Measurements from ENCODE around the gene COQ3. TPM values are rescaled to one million over a fixed set of nuclear protein-coding genes. Genes with fewer than 3 reads are reported as not detected.

Gene COQ3
- total and polyA plus RNA-seq, 2 of the 4 experiments (the other 2 are of a cell fraction): 8.2 to 8.9 TPM

DNA sequence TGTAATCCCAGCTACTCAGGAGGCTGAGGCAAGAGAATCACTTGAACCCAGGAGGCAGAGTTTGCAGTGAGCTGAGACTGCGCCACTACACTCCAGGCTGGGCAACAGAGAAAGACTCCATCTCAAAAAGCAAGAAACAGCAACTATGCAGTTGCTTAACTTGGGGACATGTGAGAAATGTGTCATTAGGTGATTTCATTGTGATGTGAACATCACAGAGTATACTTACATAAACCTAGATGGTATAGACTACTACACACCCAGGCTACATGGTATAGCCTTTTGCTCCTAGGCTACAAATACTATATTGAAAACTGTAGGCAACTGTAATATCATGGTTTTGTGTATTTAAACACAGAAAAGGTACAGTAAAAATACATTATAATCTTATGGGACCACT, 3.3 kb upstream of the COQ3 start:
- H2BK120ac ChIP-seq (ENCODE audit: low read depth, low read length): no peak overlapping the region
- H4K91ac ChIP-seq (ENCODE audit: insufficient read depth, low read depth, low read length): no peak overlapping the region
- no peak overlapping the region for H2BK20ac ChIP-seq (ENCODE audit: low read depth, low read length)
- H2BK15ac ChIP-seq (ENCODE audit: low read depth, low read length): no peak overlapping the region
- no peak overlapping the region for H3K4me3 ChIP-seq (ENCODE audit: insufficient read depth, low read depth, low read length)
- H2AFZ ChIP-seq (replicated peaks; ENCODE audit: low read length, poor library complexity): no peak overlapping the region
- H2AK9ac ChIP-seq (replicated peaks; ENCODE audit: low read depth, low read length, poor library complexity): no peak overlapping the region
- ATAC-seq (ENCODE audit: low read depth) (no peak), DNase-seq (no peak)
- no peak overlapping the region for H4K5ac ChIP-seq (ENCODE audit: low read depth, low read length)
- no peaks in the 10 kb centered on the region for H3K9me1 ChIP-seq (ENCODE audit: insufficient read depth, low read length)
- no peak overlapping the region for H3K9ac ChIP-seq (ENCODE audit: low read depth, low read length)
- POLR2A ChIA-PET (ENCODE audit: unreplicated experiment): no interaction called here
- no peak overlapping the region for H3K4ac ChIP-seq (ENCODE audit: low read depth, low read length)
- no peak overlapping the region for H3K56ac ChIP-seq (ENCODE audit: extremely low read depth, insufficient read depth, low read length)
- no TSS peak for BruUV-seq (replicated peaks)
- H2AK5ac ChIP-seq (ENCODE audit: low read depth, low read length): no peak overlapping the region
- peaks cover 14% of the 10 kb centered on the region for H3K36me3 ChIP-seq (ENCODE audit: control insufficient read depth, insufficient read depth, low read length)
- CTCF ChIA-PET: interaction anchor here (0.7 kb wide), 1 partner anchor 13 kb away, joined by 8 read pairs; no protein-coding TSS in a partner anchor
- peaks cover 0 to 1% of the 10 kb centered on the region in 2 experiments; a peak in 2 of 4 replicates for H3K79me1 ChIP-seq (ENCODE audit: low read depth in 1 of 2, low read length in 2 of 2)
- dilution Hi-C loops (cut with HindIII; ENCODE audit: low sequenced_read_pairs, unreplicated experiment) (no loop called here), in situ Hi-C loops (cut with MboI; ENCODE audit: low sequenced_read_pairs) (no loop called here), intact Hi-C loops (cut with micrococcal nuclease) (loop anchor here (2.0 kb wide), 1 partner anchor 14 kb away; no protein-coding TSS in a partner anchor)
- H3K4me1 ChIP-seq (ENCODE audit: control insufficient read depth, insufficient read depth, low read length): no peaks in the 10 kb centered on the region
- no peak overlapping the region for H3K14ac ChIP-seq (replicated peaks; ENCODE audit: low read depth, low read length)
- no CpG with 5 or more reads among the region's 1 CpG for WGBS, 2 experiments (ENCODE audit: extremely low coverage in 2 of 2, insufficient read length in 1 of 2)
- H3K18ac ChIP-seq (ENCODE audit: low read depth, low read length): no peak overlapping the region
- H3K4me2 ChIP-seq (ENCODE audit: low read depth, low read length): no peak overlapping the region
- no peak overlapping the region for H3K23ac ChIP-seq (ENCODE audit: low read depth, low read length)
- no peaks in the 10 kb centered on the region for H4K20me1 ChIP-seq (ENCODE audit: insufficient read depth, low read length)
- no peak overlapping the region for H3K27ac ChIP-seq (ENCODE audit: insufficient read depth, low read length)
- no peak overlapping the region for H4K8ac ChIP-seq (ENCODE audit: low read depth in 2 of 2, low read length in 2 of 2)
- no peak for TF ChIP-seq POLR2A (IDR thresholded peaks at IDR 0.05; ENCODE audit: low read depth, low read length)
- TF ChIP-seq FOS (IDR thresholded peaks at IDR 0.05; ENCODE audit: low read depth, low read length): no peak
- TF ChIP-seq RCOR1 (IDR thresholded peaks at IDR 0.05; ENCODE audit: insufficient replicate concordance, low read length): no peak
- TF ChIP-seq BHLHE40 (IDR thresholded peaks at IDR 0.05; ENCODE audit: low read depth, low read length): no peak
- TF ChIP-seq, protein P1, sequence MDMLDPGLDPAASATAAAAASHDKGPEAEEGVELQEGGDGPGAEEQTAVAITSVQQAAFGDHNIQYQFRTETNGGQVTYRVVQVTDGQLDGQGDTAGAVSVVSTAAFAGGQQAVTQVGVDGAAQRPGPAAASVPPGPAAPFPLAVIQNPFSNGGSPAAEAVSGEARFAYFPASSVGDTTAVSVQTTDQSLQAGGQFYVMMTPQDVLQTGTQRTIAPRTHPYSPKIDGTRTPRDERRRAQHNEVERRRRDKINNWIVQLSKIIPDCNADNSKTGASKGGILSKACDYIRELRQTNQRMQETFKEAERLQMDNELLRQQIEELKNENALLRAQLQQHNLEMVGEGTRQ (IDR thresholded peaks at IDR 0.05; ENCODE audit: low read depth, low read length): no peak
- TF ChIP-seq CHD1 (IDR thresholded peaks at IDR 0.05; ENCODE audit: low read depth, low read length): no peak
- no peak for TF ChIP-seq NFE2L2 (IDR thresholded peaks at IDR 0.05; ENCODE audit: low read depth, low read length)
- TF ChIP-seq, protein P2, sequence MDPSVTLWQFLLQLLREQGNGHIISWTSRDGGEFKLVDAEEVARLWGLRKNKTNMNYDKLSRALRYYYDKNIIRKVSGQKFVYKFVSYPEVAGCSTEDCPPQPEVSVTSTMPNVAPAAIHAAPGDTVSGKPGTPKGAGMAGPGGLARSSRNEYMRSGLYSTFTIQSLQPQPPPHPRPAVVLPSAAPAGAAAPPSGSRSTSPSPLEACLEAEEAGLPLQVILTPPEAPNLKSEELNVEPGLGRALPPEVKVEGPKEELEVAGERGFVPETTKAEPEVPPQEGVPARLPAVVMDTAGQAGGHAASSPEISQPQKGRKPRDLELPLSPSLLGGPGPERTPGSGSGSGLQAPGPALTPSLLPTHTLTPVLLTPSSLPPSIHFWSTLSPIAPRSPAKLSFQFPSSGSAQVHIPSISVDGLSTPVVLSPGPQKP (IDR thresholded peaks at IDR 0.05; ENCODE audit: borderline replicate concordance, low read depth, low read length): no peak
- H3K27me3 ChIP-seq (ENCODE audit: control insufficient read depth, insufficient read depth, low read length): no peaks in the 10 kb centered on the region
- no peak overlapping the region for H2BK5ac ChIP-seq (ENCODE audit: low read depth, low read length, poor library complexity, severe bottlenecking)
- H3K9me3 ChIP-seq (ENCODE audit: control insufficient read depth, insufficient read depth, low read length): no peaks in the 10 kb centered on the region
